GM19467 (cell line): ENCODE results near the gene TCAF1.
"Not testable (repeated sequence)": the region's sequence is repeated elsewhere in the genome, so short reads cannot be mapped to it uniquely, and the experiment has no call there.

Source experiments
- ATAC-seq: cut with Tn5 transposase; IDR thresholded peaks from one replicate; pipeline ENCODE4 v1.9.1; 2021; ENCODE audit warnings: mild to moderate bottlenecking, moderate library complexity; ENCODE audit not compliant: unreplicated experiment

TCAF1 gene

GRCh38 chr7:143871534-143871933, 30.4 kb downstream of the TCAF1 start:
- ATAC-seq = not testable (repeated sequence)

DNA sequence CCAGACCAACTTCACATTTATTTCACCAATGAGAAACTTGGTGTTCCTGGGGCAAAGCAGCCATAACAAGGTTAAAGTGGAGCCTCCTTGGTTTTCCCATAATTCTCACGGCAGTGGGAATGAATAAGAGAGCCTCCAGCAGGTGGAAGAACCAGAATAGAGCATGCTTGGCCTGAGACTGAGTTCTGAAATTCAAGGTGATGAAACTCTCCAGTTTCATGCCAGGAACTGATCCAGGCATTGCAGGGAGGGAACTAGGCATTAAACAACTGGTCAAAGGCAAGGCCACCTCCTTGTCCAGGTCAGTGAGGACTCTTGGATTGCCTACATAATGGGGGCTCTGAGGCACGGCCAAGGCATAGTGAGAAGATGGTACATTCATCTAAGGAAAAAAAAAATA, 44.0 kb downstream of the TCAF1 start:
- ATAC-seq = not testable (repeated sequence)

DNA sequence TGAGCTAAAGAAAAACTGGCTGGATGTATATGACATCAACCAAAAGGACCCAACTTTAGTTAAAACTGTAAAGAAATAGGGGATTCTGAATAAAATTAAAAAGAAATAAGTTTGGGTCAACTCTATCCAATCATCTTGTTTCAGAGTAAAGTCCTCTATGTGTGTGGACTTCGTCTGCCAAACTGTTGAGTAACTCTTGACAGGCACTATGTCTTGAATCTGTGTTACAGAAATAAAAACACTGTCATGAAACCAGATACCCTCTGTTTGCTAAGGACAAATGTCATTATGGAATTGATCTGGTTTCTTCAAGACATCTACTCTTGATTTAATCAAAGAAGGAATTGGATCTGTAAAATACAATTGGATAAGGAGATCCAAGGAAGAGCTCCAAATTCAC, 46.5 kb downstream of the TCAF1 start:
- not testable (repeated sequence) for ATAC-seq

DNA sequence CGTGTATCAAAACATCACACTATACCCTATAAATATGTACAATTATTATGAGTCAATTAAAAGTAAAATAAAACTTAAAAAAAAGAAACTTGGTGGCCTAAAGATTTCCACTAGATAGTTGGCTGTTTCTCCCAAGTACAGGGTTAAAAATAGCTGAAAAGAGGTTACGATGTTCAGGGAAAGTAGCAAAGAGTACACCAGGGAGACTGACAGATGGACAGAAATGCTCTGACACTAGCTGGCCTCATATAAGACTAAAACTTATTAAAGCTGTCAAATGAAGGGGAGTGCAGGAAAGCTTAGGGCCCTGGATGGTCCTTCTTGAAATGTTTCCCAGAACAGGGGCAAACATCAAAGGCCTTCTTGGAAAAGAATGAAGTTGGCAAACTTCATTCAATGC, 51.3 kb downstream of the TCAF1 start:
- ATAC-seq = no peak

GRCh38 chr7:143849785-143850479, 52.0 kb downstream of the TCAF1 start:
- no peak for ATAC-seq

DNA sequence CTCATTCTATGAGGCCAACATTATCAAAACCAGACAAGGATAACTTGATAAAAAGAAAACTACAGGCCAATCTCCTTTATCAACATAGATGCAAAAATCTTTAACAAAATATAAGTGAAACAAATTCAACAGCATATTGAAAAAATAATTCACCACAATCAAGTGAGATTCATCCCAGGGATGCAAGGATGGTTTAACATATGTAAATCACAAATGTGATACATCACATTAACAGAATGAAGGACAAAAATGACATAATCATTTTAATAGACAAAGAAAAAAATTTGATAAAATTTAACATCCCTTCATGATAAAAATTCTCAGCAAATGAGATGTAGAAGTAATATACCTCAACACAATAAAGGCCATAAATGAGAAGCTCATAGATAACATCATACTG, 53.8 kb downstream of the TCAF1 start:
- no peak for ATAC-seq

DNA sequence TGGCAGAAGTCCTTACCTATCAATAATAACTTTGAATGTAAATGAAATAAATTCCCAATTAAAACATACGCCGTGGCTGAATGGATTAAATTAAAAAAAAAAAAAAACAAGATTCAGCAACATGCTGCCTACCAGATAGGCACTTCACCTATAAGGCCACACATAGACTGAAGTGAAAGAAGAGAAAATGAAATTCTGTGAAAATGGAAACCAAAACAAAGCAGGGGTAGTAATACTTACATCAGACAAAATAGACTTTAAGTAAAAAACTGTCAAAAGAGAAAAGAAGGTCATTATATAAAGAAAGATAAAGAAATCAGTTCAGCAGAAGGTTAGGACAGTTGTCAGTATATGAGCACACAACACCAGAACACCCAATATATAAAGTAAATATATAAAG, 55.3 kb downstream of the TCAF1 start:
- no peak for ATAC-seq

- ATAC-seq = not testable (repeated sequence)
These were observed 60.3 kb downstream of the TCAF1 start for GRCh38 chr7:143841696-143842095.

- not testable (repeated sequence) for ATAC-seq
These were observed 61.9 kb downstream of the TCAF1 start for GRCh38 chr7:143840062-143840461.

DNA sequence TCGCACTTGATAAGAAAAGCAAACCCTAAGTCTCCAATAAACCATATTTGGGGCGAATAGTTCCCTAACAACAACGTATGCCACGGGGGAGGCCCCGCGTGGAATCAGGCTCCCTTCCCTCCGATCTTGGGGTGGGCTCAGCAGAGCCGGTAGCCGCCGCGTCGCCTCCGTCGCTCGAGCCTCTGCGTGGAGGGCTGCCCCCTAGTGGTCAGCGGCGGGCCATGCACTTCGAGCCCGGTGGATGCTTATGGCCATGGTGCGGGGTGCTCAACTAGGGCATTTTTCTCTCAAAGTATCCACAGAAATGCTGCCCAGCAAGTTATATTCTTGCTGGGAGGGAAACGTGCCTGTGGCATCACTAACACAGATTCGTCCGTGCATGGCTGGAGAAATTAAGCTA, 64.8 kb downstream of the TCAF1 start:
- ATAC-seq = peak; percentile 66

GRCh38 chr7:143836622-143837021, 65.4 kb downstream of the TCAF1 start:
- peak; percentile 77 for ATAC-seq

- peak; percentile 28 for ATAC-seq
These were observed 65.9 kb downstream of the TCAF1 start for GRCh38 chr7:143836088-143836487.

DNA sequence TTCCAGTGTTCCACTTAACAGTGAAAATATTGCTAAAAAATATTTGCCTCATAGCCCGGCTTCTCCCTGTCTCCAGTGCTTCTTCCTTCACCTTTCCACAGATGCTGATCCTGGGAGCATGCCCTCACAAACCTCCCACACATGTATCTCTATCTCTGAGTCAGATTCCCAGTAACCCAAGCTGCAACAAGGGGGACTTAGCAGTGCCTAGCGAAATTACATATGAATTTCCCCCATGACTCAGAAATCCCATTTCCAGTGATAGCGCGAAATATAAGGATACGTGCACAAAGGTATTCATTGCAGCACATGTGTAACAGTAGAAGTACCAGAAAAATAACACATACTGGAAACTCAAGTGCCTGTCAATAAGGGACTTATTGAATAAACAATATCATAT, 75.4 kb downstream of the TCAF1 start:
- ATAC-seq = not testable (repeated sequence)

DNA sequence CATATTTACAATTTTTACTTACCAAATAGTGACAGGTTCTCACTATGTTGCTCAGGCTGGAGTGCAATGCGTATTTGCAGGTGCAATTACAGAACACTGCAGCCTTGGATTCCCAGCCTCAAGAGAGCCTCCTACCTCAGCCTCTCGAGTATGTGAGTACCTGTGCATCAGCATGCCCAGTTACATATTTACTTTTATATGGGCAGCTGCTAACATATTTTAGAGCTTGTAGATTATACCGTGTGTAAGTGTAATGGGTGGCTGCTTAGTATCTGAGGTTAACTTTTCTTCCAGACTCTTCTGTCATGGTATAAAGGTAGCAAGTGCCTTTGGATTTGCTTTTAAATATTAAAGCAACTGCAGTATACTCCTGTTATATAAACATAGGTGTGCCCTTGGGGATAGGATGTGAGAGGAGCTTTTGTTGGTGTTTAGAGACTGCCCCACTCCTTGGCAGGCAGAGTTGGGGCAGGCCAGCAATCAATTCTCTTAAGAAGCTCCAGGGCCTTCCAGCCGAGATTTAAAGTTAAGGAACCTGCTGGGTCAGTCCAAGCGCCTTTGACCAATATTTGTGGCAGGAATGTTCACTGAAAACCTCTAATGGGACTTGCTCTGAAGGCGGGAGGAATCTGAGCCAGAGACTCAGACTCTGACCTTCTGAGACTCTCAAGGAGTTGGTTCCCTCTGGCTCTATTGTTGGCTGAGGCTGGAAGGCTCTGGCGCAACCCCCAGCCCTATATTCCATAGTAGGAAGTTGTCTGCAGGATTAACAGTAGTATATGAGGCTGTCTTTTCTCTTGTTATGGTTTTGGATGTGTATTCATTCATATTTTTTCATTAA, 77.5 kb downstream of the TCAF1 start:
- not testable (repeated sequence) for ATAC-seq

- not testable (repeated sequence) for ATAC-seq
These were observed 78.2 kb downstream of the TCAF1 start for GRCh38 chr7:143823634-143824294.

- ATAC-seq = not testable (repeated sequence)
These were observed 80.3 kb downstream of the TCAF1 start for GRCh38 chr7:143821392-143822277.

GRCh38 chr7:143817873-143818272, 84.1 kb downstream of the TCAF1 start:
- peak; percentile 75 for ATAC-seq

DNA sequence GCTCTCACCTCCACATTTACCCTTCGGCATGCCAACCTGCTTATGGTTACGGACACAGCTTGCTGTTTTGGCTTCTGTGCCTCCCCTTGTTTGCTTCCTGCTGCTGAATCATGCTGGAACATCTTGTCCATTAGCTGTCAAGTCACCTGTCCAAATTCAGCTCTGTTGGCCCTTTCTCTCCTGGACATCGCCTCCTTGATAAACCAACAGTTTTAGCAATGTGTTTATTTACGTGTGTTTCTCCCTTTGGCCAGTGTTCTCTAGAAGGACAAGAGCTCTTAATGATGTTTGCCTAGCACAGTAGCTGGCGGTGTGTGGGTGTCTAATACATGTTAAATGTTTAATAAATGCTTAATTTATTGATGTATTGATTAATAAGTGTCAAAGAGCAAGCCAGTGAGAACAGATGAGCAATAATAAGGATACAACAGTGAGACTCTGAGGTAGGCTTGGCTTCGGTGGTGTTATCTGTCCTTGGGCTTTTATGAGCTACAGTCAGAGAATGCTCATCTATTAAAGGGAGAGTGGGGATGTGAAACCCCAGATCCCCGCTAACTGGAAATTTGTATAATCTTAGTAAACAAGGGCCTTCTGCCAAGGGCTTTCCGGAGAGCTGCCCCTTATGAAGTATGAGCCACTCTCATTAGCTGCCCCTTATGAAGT, 85.4 kb downstream of the TCAF1 start:
- ATAC-seq = not testable (repeated sequence)

- not testable (repeated sequence) for ATAC-seq
These were observed 91.3 kb downstream of the TCAF1 start for GRCh38 chr7:143810639-143811038.

GRCh38 chr7:143806664-143807071, 95.3 kb downstream of the TCAF1 start:
- not testable (repeated sequence) for ATAC-seq
